Kidney (tissue), 14 donors: ENCODE data around the gene CDYL. TPM values are rescaled to one million over a fixed set of nuclear protein-coding genes. Genes with fewer than 3 reads are reported as not detected.
A peak's percentile ranks its signal among the peaks of the same experiment; 100 is the strongest.

ENCODE experiments used
- DNase-seq, 5 donors: peaks; one replicate each; pipeline ENCODE4 v3.0.0-alpha.2; 2013 to 2020
- FAIRE-seq: peaks from 2 replicates; lab custom pipeline; 2012; peaks lifted over from hg19 to GRCh38; lab: Jason Lieb, UNC
- H3K27ac ChIP-seq, 2 donors: one replicate each; pipeline ENCODE4 v1.7.0; 2013; ENCODE audit warnings: low read depth in 2 of 2, low read length in 2 of 2, inconsistent platforms in 1 of 2
- H3K27me3 ChIP-seq: one replicate; pipeline ENCODE4 v1.7.1; 2013; ENCODE audit warnings: low read length, inconsistent platforms; ENCODE audit not compliant: control insufficient read depth, insufficient read depth
- H3K36me3 ChIP-seq, 3 donors: one replicate each; pipeline versions ENCODE4 v1.7.0 to v1.7.1; 2013; ENCODE audit warnings: low read length in 3 of 3, control low read depth in 1 of 3, inconsistent platforms in 1 of 3; ENCODE audit not compliant: insufficient read depth in 3 of 3, control insufficient read depth in 2 of 3
- H3K4me1 ChIP-seq, 3 donors: one replicate each; pipeline versions ENCODE4 v1.7.0 to v1.7.1; 2013; ENCODE audit warnings: low read length in 3 of 3, inconsistent platforms in 1 of 3, low read depth in 1 of 3; ENCODE audit not compliant: control insufficient read depth in 2 of 3, insufficient read depth in 2 of 3
- H3K4me3 ChIP-seq, 3 donors: one replicate each; pipeline versions ENCODE4 v1.7.0 to v1.8.1; 2013; ENCODE audit warnings: low read length in 3 of 3, control low read depth in 1 of 3, inconsistent platforms in 1 of 3
- H3K9ac ChIP-seq, 3 donors: one replicate each; pipeline versions ENCODE4 v1.7.0 to v1.7.1; 2013; ENCODE audit warnings: low read length in 3 of 3, control low read depth in 1 of 3, inconsistent platforms in 1 of 3
- H3K9me3 ChIP-seq, 3 donors: one replicate each; pipeline versions ENCODE4 v1.7.0 to v1.7.1; 2013; ENCODE audit warnings: low read length in 3 of 3, control low read depth in 1 of 3, inconsistent platforms in 1 of 3; ENCODE audit not compliant: control insufficient read depth in 2 of 3, insufficient read depth in 1 of 3
- CTCF ChIP-seq: IDR thresholded peaks from 3 replicates; pipeline ENCODE4 v1.5.1; 2012; ENCODE audit warnings: mild to moderate bottlenecking, moderate library complexity, borderline replicate concordance; ENCODE audit not compliant: insufficient read depth; ENCODE audit errors: extremely low read depth
- intact Hi-C: fragments of 100-400 bp; cut with DNase I; formaldehyde crosslinking; loops from one replicate; pipeline ENCODE4 v1.11.1; 2022
- polyA plus RNA-seq: library from polyadenylated mRNA; stranded (reverse); fragments of 350-450 nt; fragmentation: Illumina TruSeq; extraction: RNeasy Lipid Tissue Mini Kit (QIAGEN cat#74804); gene quantifications from one replicate; pipeline ENCODE4 v1.2.3, GENCODE V29; 2014; ENCODE audit warnings: low read depth, low replicate concordance; ENCODE audit not compliant: insufficient read depth
- total RNA-seq: library from RNA; stranded (reverse); fragmentation: NEBNext Ultra II Directional; extraction: Animal tissue kit (Norgen Biotek cat#: 25700); gene quantifications from one replicate; pipeline ENCODE4 v1.2.1, GENCODE V29; 2021
- donor health status: control.
- donor health status: control.
- donor health status: control.
- donor health status: control.
- donor health status: control.
- donor health status: DM: yes; HTN: yes; CAD: no.
- donor health status: Normal renal cell carcinoma (clear cell type).

Gene CDYL
- total and polyA plus RNA-seq, 2 donors from 2014 or later = 7.4 to 46.8 TPM

GRCh38 chr6:4901386-4902061, 125.3 kb downstream of the CDYL start:
- intact Hi-C loops = no loop called here
- peaks cover 0 to 8% (median 3%) of the 10 kb centered on the region in 3 donors for H3K4me1 ChIP-seq
- no peaks in the 10 kb centered on the region for H3K9me3 ChIP-seq
- H3K27ac ChIP-seq = no peak overlapping the region
- peak in 1 of 5 donors; percentile 31 for DNase-seq
- no peaks in the 10 kb centered on the region for H3K36me3 ChIP-seq
- H3K9ac ChIP-seq = no peak overlapping the region
- no peaks in the 10 kb centered on the region for H3K27me3 ChIP-seq
- TF ChIP-seq CTCF = no peak
- no peak for FAIRE-seq
- no peak overlapping the region for H3K4me3 ChIP-seq

GRCh38 chr6:4902363-4902762, 126.2 kb downstream of the CDYL start:
- no peak overlapping the region for H3K4me3 ChIP-seq
- H3K27ac ChIP-seq = no peak overlapping the region
- intact Hi-C loops = no loop called here
- no peak for TF ChIP-seq CTCF
- no peak for DNase-seq
- peaks cover 0 to 8% (median 6%) of the 10 kb centered on the region in 3 donors for H3K4me1 ChIP-seq
- FAIRE-seq = no peak
- H3K9me3 ChIP-seq = no peaks in the 10 kb centered on the region
- no peaks in the 10 kb centered on the region for H3K36me3 ChIP-seq
- no peaks in the 10 kb centered on the region for H3K27me3 ChIP-seq
- no peak overlapping the region for H3K9ac ChIP-seq

- no peaks in the 10 kb centered on the region for H3K27me3 ChIP-seq
- no peak for TF ChIP-seq CTCF
- H3K4me1 ChIP-seq = peaks cover 0 to 8% (median 6%) of the 10 kb centered on the region in 3 donors
- intact Hi-C loops = no loop called here
- DNase-seq (no peak), FAIRE-seq (no peak)
- H3K27ac ChIP-seq = no peak overlapping the region
- H3K36me3 ChIP-seq = no peaks in the 10 kb centered on the region
- H3K9me3 ChIP-seq = no peaks in the 10 kb centered on the region
- no peak overlapping the region for H3K4me3 ChIP-seq
- no peak overlapping the region for H3K9ac ChIP-seq
These were observed 126.9 kb downstream of the CDYL start for GRCh38 chr6:4903121-4903520.
